HepG2 (cell line): ENCODE results near the gene NEK9. TPM values are rescaled to one million over a fixed set of nuclear protein-coding genes. Genes with fewer than 3 reads are reported as not detected.

Source experiments
- GATAD1 ChIP-seq: IDR thresholded peaks from 2 replicates; pipeline ENCODE4 v1.6.1; 2016; ENCODE audit warnings: missing genetic modification reagents, missing compliant biosample characterization
- HCFC1 ChIP-seq: fragments of 150-350 bp; IDR thresholded peaks from 2 replicates; pipeline ENCODE4 v1.6.1; 2014; ENCODE audit warnings: low read depth, low read length
- HDAC6 ChIP-seq: fragments of 200-600 bp; sonication (generic); IDR thresholded peaks from 2 replicates; pipeline ENCODE4 v1.7.0; 2017; ENCODE audit warnings: mild to moderate bottlenecking, antibody characterized with exemption, low read length, low read depth
- HNRNPK ChIP-seq: fragments of 200-400 bp; formaldehyde crosslinking; IDR thresholded peaks from 2 replicates; pipeline ENCODE4 v1.6.1; 2018; ENCODE audit warnings: low read length, low read depth, moderate library complexity, mild to moderate bottlenecking; ENCODE audit not compliant: poor library complexity, severe bottlenecking
- ISL2 ChIP-seq: sonication (generic); formaldehyde crosslinking; IDR thresholded peaks from 2 replicates; pipeline ENCODE4 v1.5.0; 2020; ENCODE audit warnings: missing genetic modification reagents
- NFKBIZ ChIP-seq: IDR thresholded peaks from 2 replicates; pipeline ENCODE4 v1.6.1; 2018; ENCODE audit warnings: missing genetic modification reagents, missing compliant biosample characterization
- SP4 ChIP-seq: sonication (generic); formaldehyde crosslinking; IDR thresholded peaks from 2 replicates; pipeline ENCODE4 v1.8.1; 2023; ENCODE audit warnings: mild to moderate bottlenecking, missing genetic modification reagents
- TBX2 ChIP-seq: sonication (generic); formaldehyde crosslinking; IDR thresholded peaks from 2 replicates; pipeline ENCODE4 v1.5.0; 2020; ENCODE audit warnings: missing genetic modification reagents, mild to moderate bottlenecking, borderline replicate concordance
- TRIM24 ChIP-seq: sonication (generic); formaldehyde crosslinking; IDR thresholded peaks from 2 replicates; pipeline ENCODE4 v1.8.0; 2022; ENCODE audit warnings: mild to moderate bottlenecking, missing genetic modification reagents
- ZFP1 ChIP-seq: IDR thresholded peaks from 2 replicates; pipeline ENCODE4 v1.6.1; 2016
- ZNF772 ChIP-seq: sonication (generic); formaldehyde crosslinking; IDR thresholded peaks from 2 replicates; pipeline ENCODE4 v1.5.0; 2020; ENCODE audit warnings: mild to moderate bottlenecking, missing genetic modification reagents
- polyA plus RNA-seq, 8 experiments: library from polyadenylated mRNA; depleted of rRNA in 3 of 8; stranded (reverse) in 7 of 8; unstranded in 1 of 8; fragments of >200 nt; fragmentation: Illumina TruSeq in 4 of 8; extraction: Trizol in 4 of 8; gene quantifications; 2 replicates each; pipeline versions ENCODE4 v1.2.1 to v1.2.3, GENCODE V29; 2011 to 2016; ENCODE audit warnings: low read depth in 4 of 8, missing spikeins in 1 of 8, mixed read lengths in 1 of 8; ENCODE audit not compliant: insufficient read depth in 1 of 8
- total RNA-seq, 5 experiments: library from RNA; depleted of rRNA; stranded (reverse); fragments of >200 nt; fragmentation: Illumina TruSeq; extraction: Trizol; gene quantifications; 2 replicates each; pipeline ENCODE4 v1.2.3, GENCODE V29; 2016; ENCODE audit warnings: low read depth in 1 of 5
- TF ChIP-seq, protein P1 (sequence below), 2 experiments: IDR thresholded peaks; 2 replicates each; pipeline ENCODE4 v1.6.1; 2011 to 2012; ENCODE audit warnings: low read length in 2 of 2, borderline replicate concordance in 1 of 2, low read depth in 1 of 2, mild to moderate bottlenecking in 1 of 2, moderate library complexity in 1 of 2
- TF ChIP-seq, protein P2 (sequence below): sonication (generic); formaldehyde crosslinking; IDR thresholded peaks from 2 replicates; pipeline ENCODE4 v1.4.0; 2020; ENCODE audit warnings: low read depth, missing genetic modification reagents
- TF ChIP-seq, protein P3 (sequence below): sonication (generic); formaldehyde crosslinking; IDR thresholded peaks from 2 replicates; pipeline ENCODE4 v1.8.0; 2022; ENCODE audit warnings: mild to moderate bottlenecking, missing genetic modification reagents
- TF ChIP-seq, protein P4 (sequence below): sonication (generic); formaldehyde crosslinking; IDR thresholded peaks from 2 replicates; pipeline ENCODE4 v1.5.0; 2020; ENCODE audit warnings: missing genetic modification reagents, mild to moderate bottlenecking, borderline replicate concordance
- TF ChIP-seq, protein P5 (sequence below): sonication (generic); formaldehyde crosslinking; IDR thresholded peaks from 2 replicates; pipeline ENCODE4 v1.4.0; 2020; ENCODE audit warnings: missing genetic modification reagents

The NEK9 gene
- total and polyA plus RNA-seq, 2 of the 13 experiments (the other 11 are each of a cell fraction or from before 2014, with no cell fraction given), result 16.5 to 27.3 TPM

DNA sequence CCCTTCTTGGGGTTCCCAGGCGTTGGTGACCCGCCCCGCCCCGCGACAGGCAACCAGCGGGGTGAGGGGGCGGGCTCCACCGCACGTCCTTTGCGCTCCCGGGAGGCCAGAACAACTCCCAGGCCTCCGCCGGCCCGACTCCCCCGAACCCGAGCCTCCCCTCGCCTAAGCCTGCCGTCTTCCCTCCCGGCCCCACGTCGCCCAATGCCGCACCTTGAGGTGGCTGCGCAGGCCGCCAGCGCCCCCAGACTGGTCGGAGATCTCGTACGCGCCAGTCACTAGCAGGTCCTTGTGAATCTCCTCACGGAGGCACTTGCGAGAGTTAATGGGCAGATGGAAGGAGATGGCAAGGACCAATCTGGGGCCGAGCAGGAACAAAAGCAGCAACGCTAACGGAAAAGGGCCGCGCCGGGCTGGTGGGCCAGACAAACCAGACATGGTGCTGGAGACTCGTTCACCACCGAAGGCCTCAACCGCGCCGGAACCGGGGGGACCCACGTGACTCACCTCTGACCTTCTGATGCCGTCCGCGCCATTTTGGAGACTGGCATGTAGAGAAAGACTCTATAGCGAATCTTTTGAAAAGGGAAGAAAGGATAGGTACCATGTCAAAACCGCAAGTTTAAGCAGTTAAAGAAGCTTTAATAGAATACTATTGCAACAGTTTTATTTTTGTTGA is 49.4 kb upstream of the NEK9 start, which contains the start of gene TMED10 (continued):
- peak; percentile 91 for TF ChIP-seq GATAD1 (CRISPR knock-in tag)
- TF ChIP-seq ZFP1 (CRISPR knock-in tag), result peak; percentile 33; the same call in 1 of the 2 replicates
- no peak for TF ChIP-seq HDAC6
- TF ChIP-seq, protein P1, sequence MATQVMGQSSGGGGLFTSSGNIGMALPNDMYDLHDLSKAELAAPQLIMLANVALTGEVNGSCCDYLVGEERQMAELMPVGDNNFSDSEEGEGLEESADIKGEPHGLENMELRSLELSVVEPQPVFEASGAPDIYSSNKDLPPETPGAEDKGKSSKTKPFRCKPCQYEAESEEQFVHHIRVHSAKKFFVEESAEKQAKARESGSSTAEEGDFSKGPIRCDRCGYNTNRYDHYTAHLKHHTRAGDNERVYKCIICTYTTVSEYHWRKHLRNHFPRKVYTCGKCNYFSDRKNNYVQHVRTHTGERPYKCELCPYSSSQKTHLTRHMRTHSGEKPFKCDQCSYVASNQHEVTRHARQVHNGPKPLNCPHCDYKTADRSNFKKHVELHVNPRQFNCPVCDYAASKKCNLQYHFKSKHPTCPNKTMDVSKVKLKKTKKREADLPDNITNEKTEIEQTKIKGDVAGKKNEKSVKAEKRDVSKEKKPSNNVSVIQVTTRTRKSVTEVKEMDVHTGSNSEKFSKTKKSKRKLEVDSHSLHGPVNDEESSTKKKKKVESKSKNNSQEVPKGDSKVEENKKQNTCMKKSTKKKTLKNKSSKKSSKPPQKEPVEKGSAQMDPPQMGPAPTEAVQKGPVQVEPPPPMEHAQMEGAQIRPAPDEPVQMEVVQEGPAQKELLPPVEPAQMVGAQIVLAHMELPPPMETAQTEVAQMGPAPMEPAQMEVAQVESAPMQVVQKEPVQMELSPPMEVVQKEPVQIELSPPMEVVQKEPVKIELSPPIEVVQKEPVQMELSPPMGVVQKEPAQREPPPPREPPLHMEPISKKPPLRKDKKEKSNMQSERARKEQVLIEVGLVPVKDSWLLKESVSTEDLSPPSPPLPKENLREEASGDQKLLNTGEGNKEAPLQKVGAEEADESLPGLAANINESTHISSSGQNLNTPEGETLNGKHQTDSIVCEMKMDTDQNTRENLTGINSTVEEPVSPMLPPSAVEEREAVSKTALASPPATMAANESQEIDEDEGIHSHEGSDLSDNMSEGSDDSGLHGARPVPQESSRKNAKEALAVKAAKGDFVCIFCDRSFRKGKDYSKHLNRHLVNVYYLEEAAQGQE (IDR thresholded peaks at IDR 0.05; ENCODE audit: borderline replicate concordance in 1 of 2, low read depth in 1 of 2, low read length in 2 of 2), result no peak; a peak in 1 of 4 replicates
- TF ChIP-seq, protein P2, sequence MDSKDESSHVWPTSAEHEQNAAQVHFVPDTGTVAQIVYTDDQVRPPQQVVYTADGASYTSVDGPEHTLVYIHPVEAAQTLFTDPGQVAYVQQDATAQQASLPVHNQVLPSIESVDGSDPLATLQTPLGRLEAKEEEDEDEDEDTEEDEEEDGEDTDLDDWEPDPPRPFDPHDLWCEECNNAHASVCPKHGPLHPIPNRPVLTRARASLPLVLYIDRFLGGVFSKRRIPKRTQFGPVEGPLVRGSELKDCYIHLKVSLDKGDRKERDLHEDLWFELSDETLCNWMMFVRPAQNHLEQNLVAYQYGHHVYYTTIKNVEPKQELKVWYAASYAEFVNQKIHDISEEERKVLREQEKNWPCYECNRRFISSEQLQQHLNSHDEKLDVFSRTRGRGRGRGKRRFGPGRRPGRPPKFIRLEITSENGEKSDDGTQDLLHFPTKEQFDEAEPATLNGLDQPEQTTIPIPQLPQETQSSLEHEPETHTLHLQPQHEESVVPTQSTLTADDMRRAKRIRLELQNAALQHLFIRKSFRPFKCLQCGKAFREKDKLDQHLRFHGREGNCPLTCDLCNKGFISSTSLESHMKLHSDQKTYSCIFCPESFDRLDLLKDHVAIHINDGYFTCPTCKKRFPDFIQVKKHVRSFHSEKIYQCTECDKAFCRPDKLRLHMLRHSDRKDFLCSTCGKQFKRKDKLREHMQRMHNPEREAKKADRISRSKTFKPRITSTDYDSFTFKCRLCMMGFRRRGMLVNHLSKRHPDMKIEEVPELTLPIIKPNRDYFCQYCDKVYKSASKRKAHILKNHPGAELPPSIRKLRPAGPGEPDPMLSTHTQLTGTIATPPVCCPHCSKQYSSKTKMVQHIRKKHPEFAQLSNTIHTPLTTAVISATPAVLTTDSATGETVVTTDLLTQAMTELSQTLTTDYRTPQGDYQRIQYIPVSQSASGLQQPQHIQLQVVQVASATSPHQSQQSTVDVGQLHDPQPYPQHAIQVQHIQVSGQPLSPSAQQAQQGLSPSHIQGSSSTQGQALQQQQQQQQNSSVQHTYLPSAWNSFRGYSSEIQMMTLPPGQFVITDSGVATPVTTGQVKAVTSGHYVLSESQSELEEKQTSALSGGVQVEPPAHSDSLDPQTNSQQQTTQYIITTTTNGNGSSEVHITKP (CRISPR knock-in tag), result peak; percentile 23; the same call in 1 of the 2 replicates
- peak; percentile 77; the same call in 1 of the 2 replicates for TF ChIP-seq ZNF772 (CRISPR knock-in tag)
- peak; percentile 84 for TF ChIP-seq HCFC1
- peak; percentile 59; the same call in 1 of the 2 replicates for TF ChIP-seq SP4 (CRISPR knock-in tag)
- TF ChIP-seq TBX2 (CRISPR knock-in tag), result peak; percentile 74; the same call in 1 of the 2 replicates
- TF ChIP-seq ISL2 (CRISPR knock-in tag), result peak; percentile 43; the same call in 1 of the 2 replicates
- TF ChIP-seq, protein P3, sequence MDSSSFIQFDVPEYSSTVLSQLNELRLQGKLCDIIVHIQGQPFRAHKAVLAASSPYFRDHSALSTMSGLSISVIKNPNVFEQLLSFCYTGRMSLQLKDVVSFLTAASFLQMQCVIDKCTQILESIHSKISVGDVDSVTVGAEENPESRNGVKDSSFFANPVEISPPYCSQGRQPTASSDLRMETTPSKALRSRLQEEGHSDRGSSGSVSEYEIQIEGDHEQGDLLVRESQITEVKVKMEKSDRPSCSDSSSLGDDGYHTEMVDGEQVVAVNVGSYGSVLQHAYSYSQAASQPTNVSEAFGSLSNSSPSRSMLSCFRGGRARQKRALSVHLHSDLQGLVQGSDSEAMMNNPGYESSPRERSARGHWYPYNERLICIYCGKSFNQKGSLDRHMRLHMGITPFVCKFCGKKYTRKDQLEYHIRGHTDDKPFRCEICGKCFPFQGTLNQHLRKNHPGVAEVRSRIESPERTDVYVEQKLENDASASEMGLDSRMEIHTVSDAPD (CRISPR knock-in tag), result 0 out of 2 replicates have a peak, but pooled peaks have one; percentile 46
- TF ChIP-seq NFKBIZ (CRISPR knock-in tag), result peak; percentile 81; the same call in 1 of the 2 replicates
- TF ChIP-seq, protein P4, sequence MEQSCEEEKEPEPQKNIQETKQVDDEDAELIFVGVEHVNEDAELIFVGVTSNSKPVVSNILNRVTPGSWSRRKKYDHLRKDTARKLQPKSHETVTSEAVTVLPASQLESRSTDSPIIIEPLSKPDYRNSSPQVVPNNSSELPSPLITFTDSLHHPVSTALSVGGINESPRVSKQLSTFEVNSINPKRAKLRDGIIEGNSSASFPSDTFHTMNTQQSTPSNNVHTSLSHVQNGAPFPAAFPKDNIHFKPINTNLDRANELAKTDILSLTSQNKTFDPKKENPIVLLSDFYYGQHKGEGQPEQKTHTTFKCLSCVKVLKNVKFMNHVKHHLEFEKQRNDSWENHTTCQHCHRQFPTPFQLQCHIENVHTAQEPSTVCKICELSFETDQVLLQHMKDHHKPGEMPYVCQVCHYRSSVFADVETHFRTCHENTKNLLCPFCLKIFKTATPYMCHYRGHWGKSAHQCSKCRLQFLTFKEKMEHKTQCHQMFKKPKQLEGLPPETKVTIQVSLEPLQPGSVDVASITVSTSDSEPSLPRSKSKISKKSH (CRISPR knock-in tag), result peak; percentile 68; the same call in 1 of the 2 replicates
- no peak for TF ChIP-seq HNRNPK
- TF ChIP-seq TRIM24 (CRISPR knock-in tag), result no peak
- TF ChIP-seq, protein P5, sequence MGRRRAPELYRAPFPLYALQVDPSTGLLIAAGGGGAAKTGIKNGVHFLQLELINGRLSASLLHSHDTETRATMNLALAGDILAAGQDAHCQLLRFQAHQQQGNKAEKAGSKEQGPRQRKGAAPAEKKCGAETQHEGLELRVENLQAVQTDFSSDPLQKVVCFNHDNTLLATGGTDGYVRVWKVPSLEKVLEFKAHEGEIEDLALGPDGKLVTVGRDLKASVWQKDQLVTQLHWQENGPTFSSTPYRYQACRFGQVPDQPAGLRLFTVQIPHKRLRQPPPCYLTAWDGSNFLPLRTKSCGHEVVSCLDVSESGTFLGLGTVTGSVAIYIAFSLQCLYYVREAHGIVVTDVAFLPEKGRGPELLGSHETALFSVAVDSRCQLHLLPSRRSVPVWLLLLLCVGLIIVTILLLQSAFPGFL (CRISPR knock-in tag), result no peak
